GM23338 (cell line): ENCODE data around the gene MOV10. TPM values are rescaled to one million over a fixed set of nuclear protein-coding genes. Genes with fewer than 3 reads are reported as not detected.

Source experiments
- ATAC-seq: fragments of 200-7000 bp; cut with Tn5 transposase; 3 replicates; pipeline ENCODE4 v1.9.1; 2020
- DNase-seq: peaks from one replicate; pipeline ENCODE4 v3.0.0-alpha.2; 2015; ENCODE audit warnings: low spot score
- H2AFZ ChIP-seq: fragments of 200-600 bp; sonication (generic); 2 replicates; pipeline ENCODE4 v1.8.0; 2016; ENCODE audit warnings: antibody characterized with exemption, mild to moderate bottlenecking, moderate library complexity
- H3F3A ChIP-seq: fragments of 200-600 bp; sonication (generic); replicated peaks from 2 replicates; pipeline ENCODE4 v1.8.0; 2017; ENCODE audit warnings: antibody characterized with exemption, mixed run types, low read depth
- H3K27ac ChIP-seq: fragments of 200-600 bp; sonication (generic); 2 replicates; pipeline ENCODE4 v1.6.1; 2016; ENCODE audit warnings: low read depth
- H3K27me3 ChIP-seq: fragments of 200-600 bp; sonication (generic); 2 replicates; pipeline ENCODE4 v1.8.0; 2016; ENCODE audit warnings: mild to moderate bottlenecking, mixed run types, moderate library complexity; ENCODE audit not compliant: insufficient read depth
- H3K36me3 ChIP-seq: fragments of 200-600 bp; sonication (generic); 2 replicates; pipeline ENCODE4 v1.8.0; 2016; ENCODE audit warnings: mild to moderate bottlenecking; ENCODE audit not compliant: insufficient read depth
- H3K4me1 ChIP-seq: fragments of 200-600 bp; sonication (generic); 2 replicates; pipeline ENCODE4 v1.8.0; 2016; ENCODE audit warnings: mild to moderate bottlenecking, moderate library complexity; ENCODE audit not compliant: insufficient read depth
- H3K4me2 ChIP-seq: fragments of 200-600 bp; sonication (generic); 2 replicates; pipeline ENCODE4 v1.7.1; 2017; ENCODE audit warnings: mixed run types
- H3K4me3 ChIP-seq: fragments of 200-600 bp; sonication (generic); 2 replicates; pipeline ENCODE4 v1.6.1; 2016; ENCODE audit warnings: mixed run types
- H3K79me2 ChIP-seq: fragments of 200-600 bp; sonication (generic); replicated peaks from 2 replicates; pipeline ENCODE4 v1.8.0; 2017; ENCODE audit warnings: mild to moderate bottlenecking; ENCODE audit not compliant: insufficient read depth
- H3K9me2 ChIP-seq: fragments of 200-600 bp; sonication (generic); 2 replicates; pipeline ENCODE4 v1.8.0; 2017; ENCODE audit not compliant: insufficient read depth
- H4K20me1 ChIP-seq: fragments of 200-600 bp; sonication (generic); replicated peaks from 2 replicates; pipeline ENCODE4 v1.8.0; 2017; ENCODE audit warnings: mild to moderate bottlenecking; ENCODE audit not compliant: insufficient read depth
- H3K27ac Mint-ChIP-seq: 2 replicates; pipeline ENCODE4 v1.8.0; 2020; ENCODE audit warnings: inconsistent platforms, mild to moderate bottlenecking, moderate library complexity, mixed read lengths
- H3K27me3 Mint-ChIP-seq: 3 replicates; pipeline ENCODE4 v1.8.0; 2022; ENCODE audit warnings: low read depth, mild to moderate bottlenecking, moderate library complexity, mixed read lengths, inconsistent platforms; ENCODE audit not compliant: insufficient read depth, poor library complexity
- H3K36me3 Mint-ChIP-seq: 3 replicates; pipeline ENCODE4 v1.8.0; 2021; ENCODE audit warnings: low read depth, mild to moderate bottlenecking, inconsistent platforms, moderate library complexity, mixed read lengths
- H3K4me1 Mint-ChIP-seq: 3 replicates; pipeline ENCODE4 v1.8.0; 2020; ENCODE audit warnings: mild to moderate bottlenecking, inconsistent platforms, mixed read lengths
- H3K4me3 Mint-ChIP-seq: 3 replicates; pipeline ENCODE4 v1.8.0; 2021; ENCODE audit warnings: moderate library complexity, mild to moderate bottlenecking, inconsistent platforms, mixed read lengths
- H3K9me3 Mint-ChIP-seq: 3 replicates; pipeline ENCODE4 v1.8.0; 2020; ENCODE audit warnings: moderate library complexity, mild to moderate bottlenecking, inconsistent platforms, mixed read lengths
- CREB1 ChIP-seq: fragments of 250-450 bp; sonication (Bioruptor Pico); IDR thresholded peaks from 2 replicates; pipeline ENCODE4 v1.5.0; 2020; ENCODE audit warnings: low read depth, mild to moderate bottlenecking, moderate library complexity
- ETS1 ChIP-seq: IDR thresholded peaks from 2 replicates; pipeline ENCODE4 v1.6.1; 2016; ENCODE audit warnings: antibody characterized with exemption
- EZH2 ChIP-seq: fragments of 200-600 bp; sonication (generic); IDR thresholded peaks from one replicate; pipeline ENCODE4 v1.8.0; 2017; ENCODE audit warnings: antibody characterized with exemption, mild to moderate bottlenecking, low read depth; ENCODE audit not compliant: unreplicated experiment
- EZH2phosphoT487 ChIP-seq: fragments of 200-600 bp; sonication (generic); IDR thresholded peaks from one replicate; pipeline ENCODE4 v1.8.1; 2018; ENCODE audit warnings: antibody characterized with exemption; ENCODE audit not compliant: unreplicated experiment
- JUNB ChIP-seq: IDR thresholded peaks from one replicate; pipeline ENCODE4 v1.6.1; 2016; ENCODE audit warnings: antibody characterized with exemption; ENCODE audit not compliant: unreplicated experiment
- STAT1 ChIP-seq: IDR thresholded peaks from one replicate; pipeline ENCODE4 v1.6.1; 2016; ENCODE audit warnings: antibody characterized with exemption; ENCODE audit not compliant: unreplicated experiment
- ZNF114 ChIP-seq: fragments of 250-450 bp; sonication (Bioruptor Pico); IDR thresholded peaks from 2 replicates; pipeline ENCODE4 v1.5.0; 2020; ENCODE audit warnings: mild to moderate bottlenecking, moderate library complexity
- polyA plus RNA-seq: library from polyadenylated mRNA; unstranded; fragments of >200 nt; fragmentation: Nextera tagmentation; extraction: Ambion mirVana; gene quantifications from 2 replicates; pipeline ENCODE4 v1.2.1, GENCODE V29; 2016
- total RNA-seq: library from RNA; depleted of rRNA; stranded (reverse); fragments of >200 nt; shearing (Covaris generic); gene quantifications from 2 replicates; pipeline ENCODE4 v1.2.3, GENCODE V29; 2014
- TF ChIP-seq, protein P1 (sequence below), 2 experiments: fragments of 200-600 bp in 1 of 2; sonication (generic) in 1 of 2; conservative IDR thresholded peaks; 2 replicates each; pipeline versions ENCODE4 v1.5.1 to v1.6.1; 2016 to 2017; ENCODE audit warnings: antibody characterized with exemption in 2 of 2, low read depth in 2 of 2, mild to moderate bottlenecking in 2 of 2, moderate library complexity in 1 of 2
- TF ChIP-seq, protein P2 (sequence below): IDR thresholded peaks from one replicate; pipeline ENCODE4 v1.6.1; 2018; ENCODE audit warnings: antibody characterized with exemption; ENCODE audit not compliant: unreplicated experiment

The MOV10 gene
- total and polyA plus RNA-seq, 2 experiments from 2014 or later, result 53.6 to 77.6 TPM

GRCh38 chr1:112646225-112646624 is 28.2 kb upstream of the MOV10 start:
- H3K27me3 Mint-ChIP-seq, result peaks cover 4% of the 10 kb centered on the region
- no peaks in the 10 kb centered on the region for H3K9me3 Mint-ChIP-seq
- Histone ChIP-seq H3K4me3 (no peak overlapping the region), H3K9me2 (no peaks in the 10 kb centered on the region), H3K27me3 (no peaks in the 10 kb centered on the region), H3K79me2 (peaks cover 75% of the 10 kb centered on the region), H2AFZ (no peak overlapping the region), H3K27ac (no peak overlapping the region), H4K20me1 (peaks cover 39% of the 10 kb centered on the region), H3K36me3 (peaks cover 33% of the 10 kb centered on the region), H3K4me1 (no peaks in the 10 kb centered on the region), H3K4me2 (no peak overlapping the region), H3F3A (no peaks in the 10 kb centered on the region)
- no peak for DNase-seq
- H3K27ac Mint-ChIP-seq, result no peak overlapping the region
- peaks cover 47% of the 10 kb centered on the region for H3K36me3 Mint-ChIP-seq
- ATAC-seq, result no peak
- TF ChIP-seq STAT1, result no peak
- no peak for TF ChIP-seq EZH2
- no peak for TF ChIP-seq JUNB
- TF ChIP-seq ETS1, result no peak
- TF ChIP-seq CREB1 (CRISPR knock-in tag), result no peak
- TF ChIP-seq EZH2phosphoT487, result no peak
- H3K4me3 Mint-ChIP-seq, result no peak overlapping the region
- no peaks in the 10 kb centered on the region for H3K4me1 Mint-ChIP-seq

GRCh38 chr1:112651205-112651604 is 23.3 kb upstream of the MOV10 start:
- Mint-ChIP-seq H3K4me3 (no peak overlapping the region), H3K4me1 (no peaks in the 10 kb centered on the region), H3K36me3 (peaks cover 44% of the 10 kb centered on the region), H3K27ac (no peak overlapping the region), H3K27me3 (no peaks in the 10 kb centered on the region), H3K9me3 (no peaks in the 10 kb centered on the region)
- H3K79me2 ChIP-seq, result peaks cover 26% of the 10 kb centered on the region
- no peaks in the 10 kb centered on the region for H3K9me2 ChIP-seq
- DNase-seq (no peak), ATAC-seq (no peak)
- H3K36me3 ChIP-seq, result peaks cover 28% of the 10 kb centered on the region
- no peaks in the 10 kb centered on the region for H3K4me1 ChIP-seq
- no peaks in the 10 kb centered on the region for H3F3A ChIP-seq
- H2AFZ ChIP-seq, result no peak overlapping the region
- H3K27ac ChIP-seq, result no peak overlapping the region
- no peak overlapping the region for H3K4me2 ChIP-seq
- H3K4me3 ChIP-seq, result no peak overlapping the region
- H4K20me1 ChIP-seq, result peaks cover 14% of the 10 kb centered on the region; the same call in 1 of the 2 replicates
- no peaks in the 10 kb centered on the region for H3K27me3 ChIP-seq
- TF ChIP-seq, protein P1, sequence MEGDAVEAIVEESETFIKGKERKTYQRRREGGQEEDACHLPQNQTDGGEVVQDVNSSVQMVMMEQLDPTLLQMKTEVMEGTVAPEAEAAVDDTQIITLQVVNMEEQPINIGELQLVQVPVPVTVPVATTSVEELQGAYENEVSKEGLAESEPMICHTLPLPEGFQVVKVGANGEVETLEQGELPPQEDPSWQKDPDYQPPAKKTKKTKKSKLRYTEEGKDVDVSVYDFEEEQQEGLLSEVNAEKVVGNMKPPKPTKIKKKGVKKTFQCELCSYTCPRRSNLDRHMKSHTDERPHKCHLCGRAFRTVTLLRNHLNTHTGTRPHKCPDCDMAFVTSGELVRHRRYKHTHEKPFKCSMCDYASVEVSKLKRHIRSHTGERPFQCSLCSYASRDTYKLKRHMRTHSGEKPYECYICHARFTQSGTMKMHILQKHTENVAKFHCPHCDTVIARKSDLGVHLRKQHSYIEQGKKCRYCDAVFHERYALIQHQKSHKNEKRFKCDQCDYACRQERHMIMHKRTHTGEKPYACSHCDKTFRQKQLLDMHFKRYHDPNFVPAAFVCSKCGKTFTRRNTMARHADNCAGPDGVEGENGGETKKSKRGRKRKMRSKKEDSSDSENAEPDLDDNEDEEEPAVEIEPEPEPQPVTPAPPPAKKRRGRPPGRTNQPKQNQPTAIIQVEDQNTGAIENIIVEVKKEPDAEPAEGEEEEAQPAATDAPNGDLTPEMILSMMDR (conservative IDR thresholded peaks at IDR 0.05; ENCODE audit: low read depth in 2 of 2), result no peak
- TF ChIP-seq, protein P2, sequence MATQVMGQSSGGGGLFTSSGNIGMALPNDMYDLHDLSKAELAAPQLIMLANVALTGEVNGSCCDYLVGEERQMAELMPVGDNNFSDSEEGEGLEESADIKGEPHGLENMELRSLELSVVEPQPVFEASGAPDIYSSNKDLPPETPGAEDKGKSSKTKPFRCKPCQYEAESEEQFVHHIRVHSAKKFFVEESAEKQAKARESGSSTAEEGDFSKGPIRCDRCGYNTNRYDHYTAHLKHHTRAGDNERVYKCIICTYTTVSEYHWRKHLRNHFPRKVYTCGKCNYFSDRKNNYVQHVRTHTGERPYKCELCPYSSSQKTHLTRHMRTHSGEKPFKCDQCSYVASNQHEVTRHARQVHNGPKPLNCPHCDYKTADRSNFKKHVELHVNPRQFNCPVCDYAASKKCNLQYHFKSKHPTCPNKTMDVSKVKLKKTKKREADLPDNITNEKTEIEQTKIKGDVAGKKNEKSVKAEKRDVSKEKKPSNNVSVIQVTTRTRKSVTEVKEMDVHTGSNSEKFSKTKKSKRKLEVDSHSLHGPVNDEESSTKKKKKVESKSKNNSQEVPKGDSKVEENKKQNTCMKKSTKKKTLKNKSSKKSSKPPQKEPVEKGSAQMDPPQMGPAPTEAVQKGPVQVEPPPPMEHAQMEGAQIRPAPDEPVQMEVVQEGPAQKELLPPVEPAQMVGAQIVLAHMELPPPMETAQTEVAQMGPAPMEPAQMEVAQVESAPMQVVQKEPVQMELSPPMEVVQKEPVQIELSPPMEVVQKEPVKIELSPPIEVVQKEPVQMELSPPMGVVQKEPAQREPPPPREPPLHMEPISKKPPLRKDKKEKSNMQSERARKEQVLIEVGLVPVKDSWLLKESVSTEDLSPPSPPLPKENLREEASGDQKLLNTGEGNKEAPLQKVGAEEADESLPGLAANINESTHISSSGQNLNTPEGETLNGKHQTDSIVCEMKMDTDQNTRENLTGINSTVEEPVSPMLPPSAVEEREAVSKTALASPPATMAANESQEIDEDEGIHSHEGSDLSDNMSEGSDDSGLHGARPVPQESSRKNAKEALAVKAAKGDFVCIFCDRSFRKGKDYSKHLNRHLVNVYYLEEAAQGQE, result no peak
- no peak for TF ChIP-seq EZH2
- no peak for TF ChIP-seq ZNF114 (CRISPR knock-in tag)
- TF ChIP-seq ETS1, result no peak
- TF ChIP-seq JUNB, result no peak
